ENCODE data around the gene LYRM4.

- TF ChIP-seq, protein P1, sequence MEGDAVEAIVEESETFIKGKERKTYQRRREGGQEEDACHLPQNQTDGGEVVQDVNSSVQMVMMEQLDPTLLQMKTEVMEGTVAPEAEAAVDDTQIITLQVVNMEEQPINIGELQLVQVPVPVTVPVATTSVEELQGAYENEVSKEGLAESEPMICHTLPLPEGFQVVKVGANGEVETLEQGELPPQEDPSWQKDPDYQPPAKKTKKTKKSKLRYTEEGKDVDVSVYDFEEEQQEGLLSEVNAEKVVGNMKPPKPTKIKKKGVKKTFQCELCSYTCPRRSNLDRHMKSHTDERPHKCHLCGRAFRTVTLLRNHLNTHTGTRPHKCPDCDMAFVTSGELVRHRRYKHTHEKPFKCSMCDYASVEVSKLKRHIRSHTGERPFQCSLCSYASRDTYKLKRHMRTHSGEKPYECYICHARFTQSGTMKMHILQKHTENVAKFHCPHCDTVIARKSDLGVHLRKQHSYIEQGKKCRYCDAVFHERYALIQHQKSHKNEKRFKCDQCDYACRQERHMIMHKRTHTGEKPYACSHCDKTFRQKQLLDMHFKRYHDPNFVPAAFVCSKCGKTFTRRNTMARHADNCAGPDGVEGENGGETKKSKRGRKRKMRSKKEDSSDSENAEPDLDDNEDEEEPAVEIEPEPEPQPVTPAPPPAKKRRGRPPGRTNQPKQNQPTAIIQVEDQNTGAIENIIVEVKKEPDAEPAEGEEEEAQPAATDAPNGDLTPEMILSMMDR (IDR thresholded peaks at IDR 0.05): no peak
- TF ChIP-seq EZH2 (IDR thresholded peaks at IDR 0.05; ENCODE audit: borderline replicate concordance, insufficient read depth, low read depth, low read length, poor library complexity, severe bottlenecking): no peak
Measured at GRCh38 chr6:5215799-5216198, 45.0 kb downstream of the LYRM4 start.
